HL-60 (cell line): ENCODE data around the gene TUBAL3.

Source experiments
- DNase-seq, 2 experiments: peaks; one replicate each; pipeline ENCODE4 v3.0.0-alpha.2; 2010 to 2020; ENCODE audit warnings: low read depth in 1 of 2, low spot score in 1 of 2
- H3K27ac ChIP-seq: fragments of 250-450 bp; sonication (Bioruptor Pico); replicated peaks from 2 replicates; pipeline ENCODE4 v1.5.1; 2020; ENCODE audit warnings: mild to moderate bottlenecking, moderate library complexity
- H3K27me3 ChIP-seq: fragments of 250-450 bp; sonication (Bioruptor Pico); 2 replicates; pipeline ENCODE4 v1.5.1; 2021; ENCODE audit warnings: mild to moderate bottlenecking, moderate library complexity; ENCODE audit not compliant: insufficient read depth, poor library complexity, severe bottlenecking
- H3K4me3 ChIP-seq: replicated peaks from 2 replicates; pipeline ENCODE4 v1.5.1; 2011; ENCODE audit warnings: mild to moderate bottlenecking, control low read depth, low read length; ENCODE audit not compliant: insufficient read depth
- CTCF ChIP-seq: IDR thresholded peaks from one replicate; pipeline ENCODE4 v1.5.1; 2011; ENCODE audit warnings: low read length, control low read depth, inconsistent platforms; ENCODE audit not compliant: insufficient read depth
- GABPA ChIP-seq: IDR thresholded peaks from 2 replicates; pipeline ENCODE4 v1.6.1; 2012; ENCODE audit warnings: low read depth
- POLR2AphosphoS5 ChIP-seq: IDR thresholded peaks from 2 replicates; pipeline ENCODE4 v1.6.1; 2012; ENCODE audit warnings: low read depth
- SPI1 ChIP-seq: IDR thresholded peaks from 2 replicates; pipeline ENCODE4 v1.6.1; 2012; ENCODE audit warnings: low read depth, mild to moderate bottlenecking, borderline replicate concordance
- TF ChIP-seq, protein P1 (sequence below): IDR thresholded peaks from 2 replicates; pipeline ENCODE4 v1.6.1; 2012; ENCODE audit warnings: low read depth; ENCODE audit not compliant: insufficient replicate concordance

TUBAL3 gene

DNA sequence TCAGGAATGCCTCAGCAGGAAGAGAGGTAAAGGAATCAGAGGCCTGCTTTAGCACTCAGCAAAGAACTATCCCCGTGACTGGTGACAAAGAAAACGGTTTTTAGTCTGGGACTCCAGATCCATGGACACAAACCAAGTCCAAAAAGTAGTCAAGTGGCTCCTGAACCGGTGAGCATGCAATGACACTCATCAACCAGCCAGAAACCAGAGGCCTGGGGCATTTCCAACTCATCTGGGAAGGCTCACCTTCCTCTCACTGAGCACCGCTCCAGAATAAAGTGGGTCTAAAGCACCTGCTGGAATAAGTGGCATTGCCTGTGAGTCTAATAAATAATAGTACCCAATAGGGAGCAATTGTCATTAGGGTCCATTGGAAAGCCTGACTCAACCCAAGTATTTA, 57.7 kb downstream of the TUBAL3 start:
- Histone ChIP-seq H3K27me3 (no peaks in the 10 kb centered on the region), H3K27ac (no peak overlapping the region), H3K4me3 (no peak overlapping the region)
- no peak for DNase-seq
- TF ChIP-seq SPI1 (no peak), CTCF (no peak), GABPA (no peak), POLR2AphosphoS5 (no peak)
- TF ChIP-seq, protein P1, sequence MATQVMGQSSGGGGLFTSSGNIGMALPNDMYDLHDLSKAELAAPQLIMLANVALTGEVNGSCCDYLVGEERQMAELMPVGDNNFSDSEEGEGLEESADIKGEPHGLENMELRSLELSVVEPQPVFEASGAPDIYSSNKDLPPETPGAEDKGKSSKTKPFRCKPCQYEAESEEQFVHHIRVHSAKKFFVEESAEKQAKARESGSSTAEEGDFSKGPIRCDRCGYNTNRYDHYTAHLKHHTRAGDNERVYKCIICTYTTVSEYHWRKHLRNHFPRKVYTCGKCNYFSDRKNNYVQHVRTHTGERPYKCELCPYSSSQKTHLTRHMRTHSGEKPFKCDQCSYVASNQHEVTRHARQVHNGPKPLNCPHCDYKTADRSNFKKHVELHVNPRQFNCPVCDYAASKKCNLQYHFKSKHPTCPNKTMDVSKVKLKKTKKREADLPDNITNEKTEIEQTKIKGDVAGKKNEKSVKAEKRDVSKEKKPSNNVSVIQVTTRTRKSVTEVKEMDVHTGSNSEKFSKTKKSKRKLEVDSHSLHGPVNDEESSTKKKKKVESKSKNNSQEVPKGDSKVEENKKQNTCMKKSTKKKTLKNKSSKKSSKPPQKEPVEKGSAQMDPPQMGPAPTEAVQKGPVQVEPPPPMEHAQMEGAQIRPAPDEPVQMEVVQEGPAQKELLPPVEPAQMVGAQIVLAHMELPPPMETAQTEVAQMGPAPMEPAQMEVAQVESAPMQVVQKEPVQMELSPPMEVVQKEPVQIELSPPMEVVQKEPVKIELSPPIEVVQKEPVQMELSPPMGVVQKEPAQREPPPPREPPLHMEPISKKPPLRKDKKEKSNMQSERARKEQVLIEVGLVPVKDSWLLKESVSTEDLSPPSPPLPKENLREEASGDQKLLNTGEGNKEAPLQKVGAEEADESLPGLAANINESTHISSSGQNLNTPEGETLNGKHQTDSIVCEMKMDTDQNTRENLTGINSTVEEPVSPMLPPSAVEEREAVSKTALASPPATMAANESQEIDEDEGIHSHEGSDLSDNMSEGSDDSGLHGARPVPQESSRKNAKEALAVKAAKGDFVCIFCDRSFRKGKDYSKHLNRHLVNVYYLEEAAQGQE: no peak

GRCh38 chr10:5344746-5345145, 59.9 kb downstream of the TUBAL3 start:
- H3K27ac ChIP-seq: no peak overlapping the region
- no peak for DNase-seq
- H3K27me3 ChIP-seq: no peaks in the 10 kb centered on the region
- no peak for TF ChIP-seq GABPA
- H3K4me3 ChIP-seq: no peak overlapping the region

DNA sequence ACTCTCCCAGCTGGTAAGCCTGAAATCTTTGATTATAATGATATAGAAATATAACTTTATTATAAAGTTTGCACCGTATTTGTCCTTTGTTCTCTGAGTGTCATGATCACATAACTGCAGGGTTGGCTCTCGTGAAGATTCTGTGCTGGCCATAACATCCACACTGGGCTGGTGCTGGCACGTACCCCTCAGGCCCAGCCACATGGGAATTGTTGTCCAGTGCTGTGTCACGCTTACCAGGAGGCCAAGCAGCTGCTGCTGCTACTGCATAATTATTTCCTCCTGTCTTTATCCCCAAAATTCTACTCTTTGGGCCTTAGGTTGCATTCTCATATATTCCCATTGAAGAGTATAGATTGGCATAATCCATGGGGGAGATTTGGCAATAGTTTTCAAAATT, 60.6 kb downstream of the TUBAL3 start:
- TF ChIP-seq SPI1 (no peak), CTCF (no peak), GABPA (no peak), POLR2AphosphoS5 (no peak)
- TF ChIP-seq, protein P1: no peak
- Histone ChIP-seq H3K4me3 (no peak overlapping the region), H3K27ac (no peak overlapping the region), H3K27me3 (no peaks in the 10 kb centered on the region)
- no peak for DNase-seq

DNA sequence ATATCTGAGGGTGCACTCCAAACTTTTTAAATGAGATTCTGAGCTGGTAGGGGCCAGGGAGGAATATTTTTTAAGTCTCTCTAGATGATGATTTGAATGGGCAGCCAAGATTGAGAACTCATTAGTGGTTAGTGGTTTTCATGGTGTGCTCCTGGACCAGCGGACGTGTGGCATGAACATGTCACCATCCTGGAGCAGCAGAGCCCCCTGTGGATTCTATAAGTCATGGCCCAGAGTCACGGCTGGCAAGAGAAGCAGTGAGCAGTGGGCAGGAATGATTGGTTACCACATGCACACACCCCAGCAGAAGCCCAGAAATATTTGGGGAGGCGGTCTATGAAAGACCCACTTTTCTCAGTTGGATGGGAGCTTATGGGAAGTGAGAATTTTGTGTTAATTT, 61.1 kb downstream of the TUBAL3 start:
- Histone ChIP-seq H3K27ac (no peak overlapping the region), H3K4me3 (no peak overlapping the region), H3K27me3 (no peaks in the 10 kb centered on the region)
- DNase-seq: no peak
- TF ChIP-seq GABPA (no peak), SPI1 (no peak), CTCF (no peak), POLR2AphosphoS5 (no peak)
- TF ChIP-seq, protein P1: no peak
